ENCODE measurements around the gene ZFC3H1. TPM values are rescaled to one million over a fixed set of nuclear protein-coding genes. Genes with fewer than 3 reads are reported as not detected.

Gene ZFC3H1
- total and polyA plus RNA-seq, 2 of the 13 experiments (the other 11 are each of a cell fraction or from before 2014, with no cell fraction given), result 17.1 to 38.3 TPM

DNA sequence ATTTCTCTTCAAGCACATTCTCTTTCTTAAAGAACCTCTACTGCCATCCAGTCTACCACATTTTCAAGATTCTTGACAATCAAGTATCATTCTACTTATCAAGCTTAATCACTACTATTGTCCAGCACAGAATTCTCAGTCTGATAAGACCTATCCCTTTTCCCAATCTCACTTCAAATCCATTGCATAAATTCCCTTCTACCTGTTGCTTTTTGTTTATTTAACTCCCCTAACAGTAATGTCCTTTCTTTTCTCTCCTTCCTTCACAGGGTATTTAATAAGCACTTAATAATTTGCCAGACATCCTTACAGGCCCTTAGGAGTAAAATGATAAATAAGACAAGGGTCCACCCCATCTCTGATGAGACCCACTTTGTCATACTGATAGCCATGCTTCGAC is 41.7 kb downstream of the ZFC3H1 start:
- DNase-seq (ENCODE audit: low spot score) (no peak), FAIRE-seq (no peak), ATAC-seq (no peak)
- BruUV-seq (replicated peaks), result no TSS peak
- in situ Hi-C loops (cut with HindIII; ENCODE audit: extremely low pct_ligation_motif_present, low pct_unique_long_range_greater_than_20kb), result no loop called here
- Histone ChIP-seq H3K4me3 (replicated peaks in 1 of 3; ENCODE audit: insufficient read depth in 1 of 3, low read depth in 2 of 3, low read length in 3 of 3) (no peak overlapping the region), H3K9ac (ENCODE audit: insufficient read depth, low read depth, low read length) (no peak overlapping the region), H3K36me3 (replicated peaks in 1 of 2; ENCODE audit: control insufficient read depth in 1 of 2, insufficient read depth in 2 of 2, low read length in 2 of 2) (peaks cover 15 to 81% of the 10 kb centered on the region in 2 experiments), H3K9me3 (ENCODE audit: low read length) (no peaks in the 10 kb centered on the region), H3K79me2 (ENCODE audit: insufficient read depth, low read length) (no peaks in the 10 kb centered on the region), H2AFZ (ENCODE audit: low read length) (no peak overlapping the region), H4K20me1 (ENCODE audit: insufficient read depth, low read length) (no peaks in the 10 kb centered on the region), H3K4me2 (ENCODE audit: low read depth, low read length) (no peak overlapping the region), H3K27ac (ENCODE audit: extremely low read length, insufficient read depth, low read length) (no peak overlapping the region), H3K4me1 (ENCODE audit: insufficient read depth, low read length) (no peaks in the 10 kb centered on the region), H3K27me3 (ENCODE audit: control insufficient read depth in 1 of 2, insufficient read depth in 2 of 2, low read length in 2 of 2) (no peaks in the 10 kb centered on the region)
- CTCF ChIA-PET (ENCODE audit: low intra/inter-chr PET ratio, low total read pairs), result no interaction called here
- no peak for TF ChIP-seq MIER3 (CRISPR knock-in tag; IDR thresholded peaks at IDR 0.05; ENCODE audit: borderline replicate concordance)
- TF ChIP-seq, protein P1, sequence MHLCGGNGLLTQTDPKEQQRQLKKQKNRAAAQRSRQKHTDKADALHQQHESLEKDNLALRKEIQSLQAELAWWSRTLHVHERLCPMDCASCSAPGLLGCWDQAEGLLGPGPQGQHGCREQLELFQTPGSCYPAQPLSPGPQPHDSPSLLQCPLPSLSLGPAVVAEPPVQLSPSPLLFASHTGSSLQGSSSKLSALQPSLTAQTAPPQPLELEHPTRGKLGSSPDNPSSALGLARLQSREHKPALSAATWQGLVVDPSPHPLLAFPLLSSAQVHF (CRISPR knock-in tag; IDR thresholded peaks at IDR 0.05), result no peak
- TF ChIP-seq ZNF781 (CRISPR knock-in tag; IDR thresholded peaks at IDR 0.05; ENCODE audit: borderline replicate concordance, not compliant biosample characterization), result no peak
- TF ChIP-seq ZNF230 (CRISPR knock-in tag; IDR thresholded peaks at IDR 0.05), result no peak
- no peak for TF ChIP-seq HMG20A (CRISPR knock-in tag; IDR thresholded peaks at IDR 0.05; ENCODE audit: borderline replicate concordance)
- no peak for TF ChIP-seq NFE2L1 (CRISPR knock-in tag; IDR thresholded peaks at IDR 0.05; ENCODE audit: borderline replicate concordance)
- TF ChIP-seq GPN1 (CRISPR knock-in tag; IDR thresholded peaks at IDR 0.05; ENCODE audit: borderline replicate concordance), result no peak
- TF ChIP-seq RAD51 (IDR thresholded peaks at IDR 0.05; ENCODE audit: borderline replicate concordance), result no peak
- TF ChIP-seq KDM2A (CRISPR knock-in tag; IDR thresholded peaks at IDR 0.05; ENCODE audit: borderline replicate concordance, low read depth), result no peak
- TF ChIP-seq GABPA (IDR thresholded peaks at IDR 0.05; ENCODE audit: low read depth, low read length), result no peak
- no peak for TF ChIP-seq GABPA (CRISPR knock-in tag; IDR thresholded peaks at IDR 0.05; ENCODE audit: low read depth)
- TF ChIP-seq TGIF2 (CRISPR knock-in tag; IDR thresholded peaks at IDR 0.05), result no peak
- TF ChIP-seq XRCC5 (optimal IDR thresholded peaks at IDR 0.05; ENCODE audit: low read length), result no peak
- TF ChIP-seq RXRA (CRISPR knock-in tag; IDR thresholded peaks at IDR 0.05), result no peak
- WGBS (ENCODE audit: low lambda C conversion rate), result 100% methylated on average over 1 of the region's 1 CpG
- intact Hi-C loops (cut with micrococcal nuclease; ENCODE audit: unreplicated experiment), result no loop called here
- POLR2A ChIA-PET, result no interaction called here

Measured in HepG2 (cell line).